K562 (cell line): Measurements from ENCODE around the gene AP2S1.
A peak's percentile ranks its signal among the peaks of the same experiment; 100 is the strongest.

Experiments
- ARID3A ChIP-seq: IDR thresholded peaks from 2 replicates; pipeline ENCODE4 v1.6.1; 2012; ENCODE audit warnings: low read depth, low read length, improper control_type of control experiment, borderline replicate concordance
- EGR1 ChIP-seq: fragments of 450-650 bp; conservative IDR thresholded peaks from 2 replicates; pipeline ENCODE4 v1.6.1; 2017; ENCODE audit warnings: mild to moderate bottlenecking
- EZH2 ChIP-seq: IDR thresholded peaks from 2 replicates; pipeline ENCODE4 v1.6.1; 2012; ENCODE audit warnings: low read depth, mild to moderate bottlenecking, inconsistent platforms, low read length, borderline replicate concordance
- FOXA1 ChIP-seq: fragments of 450-650 bp; IDR thresholded peaks from 2 replicates; pipeline ENCODE4 v1.6.1; 2016; ENCODE audit warnings: mild to moderate bottlenecking, borderline replicate concordance
- RBM39 ChIP-seq: fragments of 200-400 bp; formaldehyde crosslinking; optimal IDR thresholded peaks from 2 replicates; pipeline ENCODE3; 2018; ENCODE audit warnings: low read depth, low read length
- SNAPC5 ChIP-seq: fragments of 250-450 bp; sonication (Bioruptor Pico); IDR thresholded peaks from 2 replicates; pipeline ENCODE4 v1.8.0; 2021; ENCODE audit warnings: moderate library complexity, mild to moderate bottlenecking, inconsistent platforms
- SPI1 ChIP-seq: IDR thresholded peaks from 2 replicates; pipeline ENCODE4 v1.6.1; 2011; ENCODE audit warnings: low read depth, low read length, control low read depth, borderline replicate concordance
- ZBTB33 ChIP-seq: sonication (generic); formaldehyde crosslinking; IDR thresholded peaks from 2 replicates; pipeline ENCODE4 v1.8.1; 2023; ENCODE audit warnings: mild to moderate bottlenecking, missing genetic modification reagents
- ZNF239 ChIP-seq: fragments of 250-450 bp; sonication (Bioruptor Pico); IDR thresholded peaks from 2 replicates; pipeline ENCODE4 v1.4.0; 2020; ENCODE audit warnings: mild to moderate bottlenecking

GRCh38 chr19:46860125-46860845, 9.6 kb upstream of the AP2S1 start:
- TF ChIP-seq EGR1 (no peak; the same call in 1 of the 2 replicates), EZH2 (no peak), ZBTB33 (CRISPR knock-in tag) (0 out of 2 replicates have a peak, but pooled peaks have one; percentile 53), SPI1 (no peak), ZNF239 (CRISPR knock-in tag) (no peak), RBM39 (no peak), FOXA1 (no peak), SNAPC5 (CRISPR knock-in tag) (no peak), ARID3A (no peak)
